H1 (cell line): ENCODE results near the gene ADPGK. TPM values are rescaled to one million over a fixed set of nuclear protein-coding genes. Genes with fewer than 3 reads are reported as not detected.

Experiments
- CTCF ChIA-PET: fragments of 300-600 bp; sonication (Branson Sonifier 250); formaldehyde crosslinking; loops from one replicate; lab custom pipeline; 2021; ENCODE audit not compliant: partially characterized antibody; lab: Charles Lee
- POLR2A ChIA-PET: fragments of 300-600 bp; sonication (Branson Sonifier 250); formaldehyde crosslinking; loops from one replicate; lab custom pipeline; 2021; ENCODE audit warnings: inconsistent platforms; ENCODE audit not compliant: partially characterized antibody; lab: Charles Lee
- DNase-seq, 2 experiments: peaks; one replicate each; pipeline versions ENCODE4 v3.0.0 to v3.0.0-alpha.2; 2010 to 2022; ENCODE audit warnings: low spot score in 2 of 2, low read depth in 1 of 2, mixed read lengths in 1 of 2
- FAIRE-seq: peaks from 2 replicates; lab custom pipeline; 2011; peaks lifted over from hg19 to GRCh38; lab: Jason Lieb, UNC
- H2AFZ ChIP-seq: 2 replicates; pipeline ENCODE4 v1.8.1; 2012; ENCODE audit warnings: low read length, inconsistent platforms
- H2AK5ac ChIP-seq: 2 replicates; pipeline ENCODE4 v1.6.1; 2013; ENCODE audit warnings: low read depth, low read length
- H2BK120ac ChIP-seq: replicated peaks from 2 replicates; pipeline ENCODE3; 2013; ENCODE audit warnings: low read depth, low read length, inconsistent platforms
- H2BK12ac ChIP-seq: 2 replicates; pipeline ENCODE4 v1.6.1; 2013; ENCODE audit warnings: low read depth, low read length
- H2BK15ac ChIP-seq: 2 replicates; pipeline ENCODE4 v1.6.1; 2013; ENCODE audit warnings: low read length
- H2BK20ac ChIP-seq: 2 replicates; pipeline ENCODE4 v1.6.1; 2013; ENCODE audit warnings: low read length
- H2BK5ac ChIP-seq: 2 replicates; pipeline ENCODE4 v1.6.1; 2013; ENCODE audit warnings: low read depth, low read length
- H3K14ac ChIP-seq: 2 replicates; pipeline ENCODE4 v1.6.1; 2013; ENCODE audit warnings: inconsistent platforms; ENCODE audit not compliant: insufficient read length
- H3K18ac ChIP-seq: 2 replicates; pipeline ENCODE4 v1.6.1; 2013; ENCODE audit warnings: low read length; ENCODE audit errors: extremely low read depth
- H3K23ac ChIP-seq: 2 replicates; pipeline ENCODE4 v1.6.1; 2013; ENCODE audit warnings: inconsistent platforms; ENCODE audit not compliant: insufficient read length
- H3K23me2 ChIP-seq: 2 replicates; pipeline ENCODE4 v1.6.1; 2013; ENCODE audit warnings: low read depth, low read length
- H3K27ac ChIP-seq: 2 replicates; pipeline ENCODE4 v1.6.1; 2011; ENCODE audit warnings: low read depth, low read length, inconsistent platforms
- H3K27me3 ChIP-seq, 4 experiments: replicated peaks in 1 of 4; 1 replicate in 1 of 4; 2 replicates in 3 of 4; pipeline versions ENCODE4 v1.6.1 to v1.8.1; 2011 to 2013; ENCODE audit warnings: low read length in 3 of 4, mild to moderate bottlenecking in 3 of 4, inconsistent platforms in 2 of 4, mixed read lengths in 2 of 4, moderate library complexity in 1 of 4; ENCODE audit not compliant: control insufficient read depth in 3 of 4, insufficient read depth in 3 of 4; ENCODE audit errors: extremely low read depth in 1 of 4
- H3K36me3 ChIP-seq, 4 experiments: 2 replicates each; pipeline versions ENCODE4 v1.6.1 to v1.8.1; 2011 to 2013; ENCODE audit warnings: mild to moderate bottlenecking in 4 of 4, low read length in 3 of 4, moderate library complexity in 2 of 4, control low read depth in 1 of 4, inconsistent platforms in 1 of 4; ENCODE audit not compliant: insufficient read depth in 4 of 4, control insufficient read depth in 2 of 4
- H3K4ac ChIP-seq: replicated peaks from 2 replicates; pipeline ENCODE3; 2013; ENCODE audit warnings: low read length, low read depth, mixed read lengths, inconsistent platforms; ENCODE audit not compliant: insufficient read length
- H3K4me1 ChIP-seq, 4 experiments: replicated peaks in 1 of 4; 1 replicate in 1 of 4; 2 replicates in 3 of 4; pipeline versions ENCODE4 v1.6.1 to v1.8.1; 2011 to 2013; ENCODE audit warnings: low read length in 3 of 4, inconsistent platforms in 2 of 4, mixed read lengths in 1 of 4; ENCODE audit not compliant: insufficient read depth in 4 of 4, control insufficient read depth in 3 of 4
- H3K4me2 ChIP-seq, 2 experiments: 2 replicates each; pipeline versions ENCODE4 v1.6.1 to v1.8.1; 2011 to 2013; ENCODE audit warnings: low read depth in 2 of 2, low read length in 2 of 2, control low read depth in 1 of 2, inconsistent platforms in 1 of 2, mild to moderate bottlenecking in 1 of 2; ENCODE audit not compliant: insufficient read depth in 1 of 2
- H3K4me3 ChIP-seq, 4 experiments: fragments of 200-600, 300-600 bp in 1 of 4; sonication (generic), shearing (Covaris generic), sonication (Bioruptor Twin) in 1 of 4; 2 replicates each; pipeline versions ENCODE4 v1.5.1 to v1.8.1; 2011 to 2016; ENCODE audit warnings: low read length in 4 of 4, low read depth in 3 of 4, control low read depth in 2 of 4, inconsistent platforms in 2 of 4, mild to moderate bottlenecking in 2 of 4, mixed read lengths in 1 of 4, moderate library complexity in 1 of 4; ENCODE audit not compliant: insufficient read depth in 2 of 4; ENCODE audit errors: extremely low read depth in 1 of 4
- H3K56ac ChIP-seq: replicated peaks from 2 replicates; pipeline ENCODE3; 2013; ENCODE audit warnings: low read depth, mild to moderate bottlenecking, mixed read lengths, low read length, inconsistent platforms; ENCODE audit not compliant: insufficient read length
- H3K79me1 ChIP-seq: 2 replicates; pipeline ENCODE4 v1.6.1; 2013; ENCODE audit warnings: low read depth, low read length, control low read depth
- H3K79me2 ChIP-seq, 2 experiments: 2 replicates each; pipeline versions ENCODE4 v1.6.1 to v1.8.1; 2012 to 2013; ENCODE audit warnings: low read length in 2 of 2, mild to moderate bottlenecking in 2 of 2, inconsistent platforms in 1 of 2; ENCODE audit not compliant: insufficient read depth in 2 of 2, control insufficient read depth in 1 of 2
- H3K9ac ChIP-seq, 4 experiments: replicated peaks in 1 of 4; 1 replicate in 1 of 4; 2 replicates in 3 of 4; pipeline versions ENCODE4 v1.6.1 to v1.8.1; 2011 to 2013; ENCODE audit warnings: low read depth in 3 of 4, low read length in 3 of 4, control low read depth in 2 of 4, mild to moderate bottlenecking in 2 of 4, moderate library complexity in 2 of 4, inconsistent platforms in 1 of 4; ENCODE audit errors: extremely low read depth in 1 of 4
- H3K9me3 ChIP-seq, 2 experiments: 2 replicates each; pipeline versions ENCODE4 v1.6.1 to v1.8.1; 2012 to 2013; ENCODE audit warnings: mild to moderate bottlenecking in 2 of 2, moderate library complexity in 2 of 2, control low read depth in 1 of 2, inconsistent platforms in 1 of 2, low read depth in 1 of 2, low read length in 1 of 2, mixed read lengths in 1 of 2; ENCODE audit not compliant: insufficient read depth in 2 of 2
- H4K20me1 ChIP-seq, 2 experiments: replicated peaks in 1 of 2; 2 replicates each; pipeline versions ENCODE3 to v1.8.1; 2011 to 2013; ENCODE audit warnings: inconsistent platforms in 2 of 2, low read length in 2 of 2, mild to moderate bottlenecking in 1 of 2; ENCODE audit not compliant: insufficient read depth in 2 of 2, control insufficient read depth in 1 of 2
- H4K5ac ChIP-seq: 2 replicates; pipeline ENCODE4 v1.6.1; 2013; ENCODE audit warnings: low read length, low read depth, mixed read lengths, inconsistent platforms; ENCODE audit not compliant: insufficient read length
- H4K8ac ChIP-seq: 2 replicates; pipeline ENCODE4 v1.8.0; 2013; ENCODE audit warnings: mild to moderate bottlenecking, moderate library complexity, low read length, inconsistent platforms; ENCODE audit not compliant: insufficient read depth; ENCODE audit errors: extremely low read depth
- H4K91ac ChIP-seq: replicated peaks from 2 replicates; pipeline ENCODE3; 2013; ENCODE audit warnings: low read length, mixed read lengths, inconsistent platforms; ENCODE audit not compliant: insufficient read length
- CTBP2 ChIP-seq: IDR thresholded peaks from 2 replicates; pipeline ENCODE4 v1.7.0; 2011; ENCODE audit warnings: borderline replicate concordance, mild to moderate bottlenecking, moderate library complexity, mixed read lengths, low read length; ENCODE audit not compliant: insufficient read depth, insufficient read length
- EZH2 ChIP-seq: fragments of 200-600 bp; sonication (generic); IDR thresholded peaks from 2 replicates; pipeline ENCODE4 v1.7.1; 2012; ENCODE audit warnings: low read depth, mild to moderate bottlenecking, moderate library complexity, low read length, inconsistent platforms; ENCODE audit not compliant: severe bottlenecking
- POLR2A ChIP-seq, 2 experiments: IDR thresholded peaks; 1 replicate in 1 of 2; 2 replicates in 1 of 2; pipeline ENCODE4 v1.6.1; 2011; ENCODE audit warnings: low read depth in 2 of 2, low read length in 2 of 2, mild to moderate bottlenecking in 2 of 2; ENCODE audit errors: control extremely low read depth in 1 of 2
- SIN3A ChIP-seq, 2 experiments: IDR thresholded peaks in 1 of 2; conservative IDR thresholded peaks in 1 of 2; 2 replicates each; pipeline ENCODE4 v1.6.1; 2011 to 2012; ENCODE audit warnings: low read length in 2 of 2, improper control_type of control experiment in 1 of 2, low read depth in 1 of 2, mild to moderate bottlenecking in 1 of 2
- WGBS, 2 experiments: shearing (Covaris generic) in 1 of 2; methylation state at CpG; one replicate each; pipeline versions ENCODE4 v1.1.6 to v1.1.7; 2013 to 2015; ENCODE audit warnings: low lambda C conversion rate in 2 of 2, mixed read lengths in 2 of 2, inconsistent platforms in 1 of 2, low coverage in 1 of 2, missing lambda C conversion rate in 1 of 2; ENCODE audit not compliant: insufficient replicate concordance in 2 of 2, insufficient coverage in 1 of 2, insufficient read length in 1 of 2; ENCODE audit errors: extremely low coverage in 1 of 2, missing lambda C conversion rate in 1 of 2; 5-methylcytosine and 5-hydroxymethylcytosine counted together
- polyA plus RNA-seq, 7 experiments: library from polyadenylated mRNA; depleted of rRNA in 3 of 7; stranded (reverse) in 5 of 7; unstranded in 2 of 7; fragments of >200 nt in 5 of 7; fragments of 200-250 nt in 2 of 7; gene quantifications; 1 replicate in 5 of 7; 2 replicates in 1 of 7; 4 replicates in 1 of 7; pipeline versions ENCODE4 v1.2.1 to v1.2.3, GENCODE V29; 2011 to 2013; ENCODE audit warnings: missing spikeins in 2 of 7, mixed read lengths in 2 of 7
- total RNA-seq: library from RNA; stranded (reverse); fragmentation: NEBNext Ultra II Directional; extraction: Animal tissue kit (Norgen Biotek cat#: 25700); gene quantifications from 2 replicates; pipeline ENCODE4 v1.2.1, GENCODE V29; 2021

ADPGK gene
- total and polyA plus RNA-seq, 2 of the 8 experiments (the other 6 are each of a cell fraction or from before 2014, with no cell fraction given): 32.2 to 38.2 TPM

DNA sequence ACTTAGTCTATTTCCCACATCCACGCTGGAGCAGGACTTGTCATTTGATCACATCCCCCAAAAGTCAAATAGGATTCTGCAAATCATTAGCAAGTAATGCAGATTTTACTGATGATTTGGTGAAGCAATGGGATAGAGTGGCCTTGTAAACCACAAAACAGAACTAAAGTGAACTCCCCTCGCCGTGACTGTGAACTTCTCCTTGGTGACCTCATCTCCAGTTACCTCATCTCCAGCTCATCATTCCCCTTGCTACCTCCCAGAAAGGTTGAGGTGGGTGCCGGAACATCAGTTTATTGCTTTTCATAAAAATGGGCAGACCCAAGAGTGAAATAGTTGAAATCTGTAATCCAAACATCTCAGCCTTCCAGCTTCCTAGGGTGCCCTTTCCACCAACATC is 36.7 kb upstream of the ADPGK start:
- ChIA-PET POLR2A (interaction anchor here (1.3 kb wide), 1 partner anchor 10 kb away, joined by 8 read pairs; no protein-coding TSS in a partner anchor), CTCF (interaction anchor here (0.7 to 2.7 kb wide), 4 partner anchors 14 to 33 kb away, joined by 3 to 20 read pairs (median 4); no protein-coding TSS in a partner anchor)
- no peaks in the 10 kb centered on the region for H3K9me3 ChIP-seq
- no peak for DNase-seq
- H3K56ac ChIP-seq: no peak overlapping the region
- TF ChIP-seq CTBP2: no peak
- TF ChIP-seq EZH2: no peak
- TF ChIP-seq SIN3A (conservative IDR thresholded peaks at IDR 0.05 in 1 of 2, IDR thresholded peaks at IDR 0.05 in 1 of 2; ENCODE audit: low read depth in 1 of 2, low read length in 2 of 2): no peak
- TF ChIP-seq POLR2A (IDR thresholded peaks at IDR 0.05; ENCODE audit: control extremely low read depth in 1 of 2, low read depth in 2 of 2, low read length in 2 of 2): no peak
- no peak for FAIRE-seq
- no peak overlapping the region for H3K4ac ChIP-seq
- no peak overlapping the region for H2BK120ac ChIP-seq
- no peak overlapping the region for H4K8ac ChIP-seq
- H2BK15ac ChIP-seq: no peak overlapping the region
- H2AFZ ChIP-seq: peak overlapping the region; percentile 54; the same call in 1 of the 2 replicates
- H3K18ac ChIP-seq: no peak overlapping the region
- H3K4me3 ChIP-seq: no peak overlapping the region
- 81% methylated on average over 4 of the region's 4 CpGs; no CpG with 5 or more reads in 1 of the 2 experiments for WGBS, 2 experiments
- no peaks in the 10 kb centered on the region for H3K23me2 ChIP-seq
- peaks cover 0 to 14% (median 5%) of the 10 kb centered on the region in 4 experiments; a peak in 5 of 7 replicates for H3K4me1 ChIP-seq
- H3K23ac ChIP-seq: no peak overlapping the region
- H4K20me1 ChIP-seq: peaks cover 0 to 3% of the 10 kb centered on the region in 2 experiments
- H3K27ac ChIP-seq: no peak overlapping the region
- no peak overlapping the region; a peak in 1 of 4 replicates for H3K4me2 ChIP-seq
- H2BK5ac ChIP-seq: no peak overlapping the region
- no peak overlapping the region for H2AK5ac ChIP-seq
- no peak overlapping the region for H2BK12ac ChIP-seq
- H3K27me3 ChIP-seq: no peaks in the 10 kb centered on the region
- no peaks in the 10 kb centered on the region for H3K79me1 ChIP-seq
- no peak overlapping the region for H3K14ac ChIP-seq
- H3K79me2 ChIP-seq: no peaks in the 10 kb centered on the region
- no peaks in the 10 kb centered on the region; a peak in 1 of 8 replicates for H3K36me3 ChIP-seq
- H4K91ac ChIP-seq: no peak overlapping the region
- H2BK20ac ChIP-seq: peak overlapping the region; percentile 9; the same call in 1 of the 2 replicates
- no peak overlapping the region for H3K9ac ChIP-seq
- H4K5ac ChIP-seq: no peak overlapping the region
